IMR-90 (cell line): ENCODE results near the gene CDK7. TPM values are rescaled to one million over a fixed set of nuclear protein-coding genes. Genes with fewer than 3 reads are reported as not detected.
A peak's percentile ranks its signal among the peaks of the same experiment; 100 is the strongest.

Experiments used
- ATAC-seq: fragments of 200-7000 bp; cut with Tn5 transposase; 2 replicates; pipeline ENCODE4 v1.9.1; 2020; ENCODE audit warnings: low read depth, mild to moderate bottlenecking, moderate library complexity
- BruUV-seq: library from RNA; stranded (reverse); fragments of 400-500 nt; replicated peaks from 2 replicates; lab custom pipeline; 2021; lab: Mats Ljungman, UMichigan
- CTCF ChIA-PET: fragments of 300-600 bp; formaldehyde crosslinking; extraction: SDS; loops from one replicate; lab custom pipeline; 2021; ENCODE audit warnings: antibody characterized with exemption; lab: Yijun Ruan, JAX
- POLR2A ChIA-PET: fragments of 300-600 bp; sonication (Branson Sonifier 250); formaldehyde crosslinking; loops from one replicate; lab custom pipeline; 2022; ENCODE audit warnings: antibody characterized with exemption; ENCODE audit not compliant: unreplicated experiment; lab: Charles Lee
- DNase-seq: peaks from one replicate; pipeline ENCODE4 v3.0.0; 2013
- H2AFZ ChIP-seq: replicated peaks from 2 replicates; pipeline ENCODE3; 2013; ENCODE audit warnings: low read length, mild to moderate bottlenecking; ENCODE audit not compliant: poor library complexity
- H2AK5ac ChIP-seq: 2 replicates; pipeline ENCODE4 v1.6.1; 2013; ENCODE audit warnings: low read depth, low read length, inconsistent platforms
- H2AK9ac ChIP-seq: replicated peaks from 2 replicates; pipeline ENCODE3; 2013; ENCODE audit warnings: mild to moderate bottlenecking, low read depth, low read length, moderate library complexity; ENCODE audit not compliant: poor library complexity
- H2BK120ac ChIP-seq: 2 replicates; pipeline ENCODE4 v1.6.1; 2013; ENCODE audit warnings: low read depth, low read length, inconsistent platforms
- H2BK15ac ChIP-seq: 3 replicates; pipeline ENCODE4 v1.6.1; 2013; ENCODE audit warnings: low read depth, low read length, inconsistent platforms
- H2BK20ac ChIP-seq: 2 replicates; pipeline ENCODE4 v1.6.1; 2013; ENCODE audit warnings: low read depth, mild to moderate bottlenecking, inconsistent platforms, low read length, moderate library complexity
- H2BK5ac ChIP-seq: 2 replicates; pipeline ENCODE4 v1.6.1; 2013; ENCODE audit warnings: mild to moderate bottlenecking, low read depth, low read length, inconsistent platforms; ENCODE audit not compliant: poor library complexity, severe bottlenecking
- H3K14ac ChIP-seq: replicated peaks from 2 replicates; pipeline ENCODE4 v1.6.1; 2013; ENCODE audit warnings: low read depth, low read length, inconsistent platforms
- H3K18ac ChIP-seq: 2 replicates; pipeline ENCODE4 v1.6.1; 2013; ENCODE audit warnings: low read depth, low read length, control low read depth
- H3K23ac ChIP-seq: 2 replicates; pipeline ENCODE4 v1.6.1; 2013; ENCODE audit warnings: low read depth, low read length, inconsistent platforms
- H3K27ac ChIP-seq: 2 replicates; pipeline ENCODE4 v1.5.1; 2013; ENCODE audit warnings: mild to moderate bottlenecking, control low read depth, low read length; ENCODE audit not compliant: insufficient read depth
- H3K27me3 ChIP-seq: 2 replicates; pipeline ENCODE4 v1.6.1; 2013; ENCODE audit warnings: low read length; ENCODE audit not compliant: control insufficient read depth, insufficient read depth
- H3K36me3 ChIP-seq: 2 replicates; pipeline ENCODE4 v1.6.1; 2013; ENCODE audit warnings: low read length, mixed read lengths; ENCODE audit not compliant: control insufficient read depth, insufficient read depth
- H3K4ac ChIP-seq: 2 replicates; pipeline ENCODE4 v1.6.1; 2013; ENCODE audit warnings: low read depth, low read length, inconsistent platforms
- H3K4me1 ChIP-seq: 2 replicates; pipeline ENCODE4 v1.6.1; 2013; ENCODE audit warnings: low read length, mixed read lengths; ENCODE audit not compliant: control insufficient read depth, insufficient read depth
- H3K4me2 ChIP-seq: 2 replicates; pipeline ENCODE4 v1.6.1; 2013; ENCODE audit warnings: low read depth, mild to moderate bottlenecking, control low read depth, low read length, moderate library complexity
- H3K4me3 ChIP-seq: 2 replicates; pipeline ENCODE4 v1.5.1; 2013; ENCODE audit warnings: low read depth, mild to moderate bottlenecking, control low read depth, low read length, moderate library complexity; ENCODE audit not compliant: insufficient read depth
- H3K56ac ChIP-seq: 2 replicates; pipeline ENCODE4 v1.6.1; 2013; ENCODE audit warnings: low read length, inconsistent platforms; ENCODE audit not compliant: insufficient read depth; ENCODE audit errors: extremely low read depth
- H3K79me1 ChIP-seq, 2 experiments: 2 replicates each; pipeline ENCODE4 v1.6.1; 2013; ENCODE audit warnings: low read length in 2 of 2, inconsistent platforms in 1 of 2, low read depth in 1 of 2
- H3K9ac ChIP-seq: 2 replicates; pipeline ENCODE4 v1.6.1; 2013; ENCODE audit warnings: low read depth, low read length, control low read depth
- H3K9me1 ChIP-seq: 2 replicates; pipeline ENCODE4 v1.6.1; 2013; ENCODE audit warnings: low read length, inconsistent platforms; ENCODE audit not compliant: insufficient read depth
- H3K9me3 ChIP-seq: 2 replicates; pipeline ENCODE4 v1.6.1; 2013; ENCODE audit warnings: low read length; ENCODE audit not compliant: control insufficient read depth, insufficient read depth
- H4K20me1 ChIP-seq: 2 replicates; pipeline ENCODE4 v1.6.1; 2013; ENCODE audit warnings: low read length, inconsistent platforms; ENCODE audit not compliant: insufficient read depth
- H4K5ac ChIP-seq: 2 replicates; pipeline ENCODE4 v1.6.1; 2013; ENCODE audit warnings: mild to moderate bottlenecking, low read depth, low read length, control low read depth
- H4K8ac ChIP-seq, 2 experiments: 2 replicates each; pipeline ENCODE4 v1.6.1; 2013; ENCODE audit warnings: low read depth in 2 of 2, low read length in 2 of 2, control low read depth in 1 of 2, inconsistent platforms in 1 of 2
- H4K91ac ChIP-seq: 2 replicates; pipeline ENCODE4 v1.6.1; 2013; ENCODE audit warnings: low read depth, low read length, inconsistent platforms; ENCODE audit not compliant: insufficient read depth
- BHLHE40 ChIP-seq: fragments of 150-350 bp; IDR thresholded peaks from 2 replicates; pipeline ENCODE4 v1.6.1; 2016; ENCODE audit warnings: mild to moderate bottlenecking, low read depth, low read length
- CEBPB ChIP-seq: IDR thresholded peaks from 2 replicates; pipeline ENCODE4 v1.6.1; 2012; ENCODE audit warnings: low read depth, low read length, improper control_type of control experiment
- MAFK ChIP-seq: IDR thresholded peaks from 2 replicates; pipeline ENCODE4 v1.6.1; 2012; ENCODE audit warnings: low read depth, low read length, improper control_type of control experiment
- MAZ ChIP-seq: IDR thresholded peaks from 2 replicates; pipeline ENCODE4 v1.6.1; 2012; ENCODE audit warnings: low read depth, mild to moderate bottlenecking, low read length, improper control_type of control experiment, moderate library complexity, borderline replicate concordance
- MXI1 ChIP-seq: IDR thresholded peaks from 2 replicates; pipeline ENCODE4 v1.6.1; 2012; ENCODE audit warnings: low read depth, mild to moderate bottlenecking, low read length, moderate library complexity, borderline replicate concordance
- POLR2A ChIP-seq: IDR thresholded peaks from 2 replicates; pipeline ENCODE4 v1.6.1; 2012; ENCODE audit warnings: mild to moderate bottlenecking, low read depth, low read length
- RAD21 ChIP-seq: IDR thresholded peaks from 2 replicates; pipeline ENCODE4 v1.6.1; 2012; ENCODE audit warnings: low read length, improper control_type of control experiment
- RCOR1 ChIP-seq: IDR thresholded peaks from 2 replicates; pipeline ENCODE4 v1.6.1; 2012; ENCODE audit warnings: mild to moderate bottlenecking, low read length, improper control_type of control experiment; ENCODE audit not compliant: insufficient replicate concordance
- RFX5 ChIP-seq: IDR thresholded peaks from 2 replicates; pipeline ENCODE4 v1.8.0; 2012; ENCODE audit warnings: low read depth, mild to moderate bottlenecking, low read length, moderate library complexity
- WGBS, 2 experiments: methylation state at CpG; one replicate each; pipeline versions ENCODE4 v1.1.5 to v1.1.7; 2013; ENCODE audit warnings: missing lambda C conversion rate in 2 of 2; ENCODE audit not compliant: insufficient read length in 1 of 2; ENCODE audit errors: extremely low coverage in 2 of 2; 5-methylcytosine and 5-hydroxymethylcytosine counted together
- dilution Hi-C: fragments of 300-500 bp; cut with HindIII; formaldehyde crosslinking; loops from one replicate; pipeline ENCODE4 v1.14.3; 2018; ENCODE audit warnings: low sequenced_read_pairs; ENCODE audit not compliant: unreplicated experiment
- in situ Hi-C: fragments of 300-500 bp; cut with MboI; formaldehyde crosslinking; loops from 3 replicates; pipeline ENCODE4 v1.14.3; 2019; ENCODE audit warnings: low sequenced_read_pairs, inconsistent platforms, mixed read lengths
- intact Hi-C: fragments of 100-400 bp; cut with micrococcal nuclease; formaldehyde crosslinking; loops from 2 replicates; pipeline ENCODE4 v1.10.0; 2022
- polyA plus RNA-seq, 3 experiments: library from polyadenylated mRNA; depleted of rRNA; stranded (reverse); fragments of >200 nt; gene quantifications; 2 replicates each; pipeline ENCODE4 v1.2.3, GENCODE V29; 2012; ENCODE audit warnings: low replicate concordance in 1 of 3
- total RNA-seq: library from RNA; depleted of rRNA; stranded (reverse); fragments of >200 nt; gene quantifications from 2 replicates; pipeline ENCODE4 v1.2.3, GENCODE V29; 2012
- TF ChIP-seq, protein P1 (sequence below): fragments of 150-350 bp; IDR thresholded peaks from 2 replicates; pipeline ENCODE4 v1.6.1; 2017; ENCODE audit warnings: mild to moderate bottlenecking, antibody characterized with exemption, low read length, low read depth
- TF ChIP-seq, protein P2 (sequence below): fragments of 150-350 bp; IDR thresholded peaks from 2 replicates; pipeline ENCODE4 v1.6.1; 2016; ENCODE audit warnings: low read depth, mild to moderate bottlenecking, low read length, moderate library complexity, borderline replicate concordance
- TF ChIP-seq, protein P3 (sequence below): conservative IDR thresholded peaks from 2 replicates; pipeline ENCODE4 v1.5.1; 2012; ENCODE audit warnings: mild to moderate bottlenecking, low read depth, low read length, improper control_type of control experiment

CDK7 gene
- total and polyA plus RNA-seq, 2 of the 4 experiments (the other 2 are of a cell fraction) = 59.8 to 65.6 TPM

DNA sequence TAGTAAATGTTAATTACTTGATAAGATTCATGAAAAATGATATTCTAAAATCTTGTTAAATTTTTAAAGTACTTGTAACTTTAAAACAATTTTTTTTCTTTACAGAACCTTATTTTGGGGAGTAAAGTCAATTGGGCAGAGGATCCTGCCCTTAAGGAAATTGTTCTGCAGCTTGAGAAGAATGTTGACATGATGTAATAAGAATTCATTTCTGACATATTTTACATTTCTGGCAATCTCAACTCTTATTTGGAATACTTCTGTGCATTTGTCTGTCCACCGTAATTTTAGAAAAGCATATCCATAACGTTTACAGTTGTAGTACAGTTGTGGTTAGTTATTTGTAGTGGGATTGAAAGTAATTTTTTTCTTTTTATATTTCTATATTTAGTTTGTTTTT lies 25.1 kb upstream of the CDK7 start:
- H3K9me1 ChIP-seq = no peaks in the 10 kb centered on the region
- H2BK15ac ChIP-seq = no peak overlapping the region
- H2AK5ac ChIP-seq = no peak overlapping the region
- H2AFZ ChIP-seq = no peak overlapping the region
- H2BK20ac ChIP-seq = no peak overlapping the region
- H3K9ac ChIP-seq = no peak overlapping the region
- no peak overlapping the region for H3K4me3 ChIP-seq
- no peak overlapping the region for H2AK9ac ChIP-seq
- no peaks in the 10 kb centered on the region for H4K20me1 ChIP-seq
- intact Hi-C loops (no loop called here), in situ Hi-C loops (no loop called here), dilution Hi-C loops (no loop called here)
- no peak overlapping the region for H3K23ac ChIP-seq
- H3K79me1 ChIP-seq = no peaks in the 10 kb centered on the region
- ATAC-seq (peak; percentile 58), DNase-seq (peak; percentile 42)
- H2BK5ac ChIP-seq = peak overlapping the region; percentile 66
- H4K8ac ChIP-seq = no peak overlapping the region
- H3K27ac ChIP-seq = peak overlapping the region; percentile 66; the same call in 1 of the 2 replicates
- no TSS peak for BruUV-seq
- peaks cover 6% of the 10 kb centered on the region for H3K4me1 ChIP-seq
- CTCF ChIA-PET = interaction anchor here (0.6 kb wide), 2 partner anchors 15 to 89 kb away, joined by 3 to 4 read pairs; no protein-coding TSS in a partner anchor
- WGBS, 2 experiments = no CpG with 5 or more reads among the region's 2 CpGs
- TF ChIP-seq RFX5 (no peak), RAD21 (no peak), POLR2A (no peak), MAZ (no peak), MXI1 (no peak), MAFK (no peak), CEBPB (no peak), BHLHE40 (no peak), RCOR1 (no peak)
- TF ChIP-seq, protein P1, sequence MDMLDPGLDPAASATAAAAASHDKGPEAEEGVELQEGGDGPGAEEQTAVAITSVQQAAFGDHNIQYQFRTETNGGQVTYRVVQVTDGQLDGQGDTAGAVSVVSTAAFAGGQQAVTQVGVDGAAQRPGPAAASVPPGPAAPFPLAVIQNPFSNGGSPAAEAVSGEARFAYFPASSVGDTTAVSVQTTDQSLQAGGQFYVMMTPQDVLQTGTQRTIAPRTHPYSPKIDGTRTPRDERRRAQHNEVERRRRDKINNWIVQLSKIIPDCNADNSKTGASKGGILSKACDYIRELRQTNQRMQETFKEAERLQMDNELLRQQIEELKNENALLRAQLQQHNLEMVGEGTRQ = no peak
- TF ChIP-seq, protein P2, sequence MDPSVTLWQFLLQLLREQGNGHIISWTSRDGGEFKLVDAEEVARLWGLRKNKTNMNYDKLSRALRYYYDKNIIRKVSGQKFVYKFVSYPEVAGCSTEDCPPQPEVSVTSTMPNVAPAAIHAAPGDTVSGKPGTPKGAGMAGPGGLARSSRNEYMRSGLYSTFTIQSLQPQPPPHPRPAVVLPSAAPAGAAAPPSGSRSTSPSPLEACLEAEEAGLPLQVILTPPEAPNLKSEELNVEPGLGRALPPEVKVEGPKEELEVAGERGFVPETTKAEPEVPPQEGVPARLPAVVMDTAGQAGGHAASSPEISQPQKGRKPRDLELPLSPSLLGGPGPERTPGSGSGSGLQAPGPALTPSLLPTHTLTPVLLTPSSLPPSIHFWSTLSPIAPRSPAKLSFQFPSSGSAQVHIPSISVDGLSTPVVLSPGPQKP = no peak
- TF ChIP-seq, protein P3, sequence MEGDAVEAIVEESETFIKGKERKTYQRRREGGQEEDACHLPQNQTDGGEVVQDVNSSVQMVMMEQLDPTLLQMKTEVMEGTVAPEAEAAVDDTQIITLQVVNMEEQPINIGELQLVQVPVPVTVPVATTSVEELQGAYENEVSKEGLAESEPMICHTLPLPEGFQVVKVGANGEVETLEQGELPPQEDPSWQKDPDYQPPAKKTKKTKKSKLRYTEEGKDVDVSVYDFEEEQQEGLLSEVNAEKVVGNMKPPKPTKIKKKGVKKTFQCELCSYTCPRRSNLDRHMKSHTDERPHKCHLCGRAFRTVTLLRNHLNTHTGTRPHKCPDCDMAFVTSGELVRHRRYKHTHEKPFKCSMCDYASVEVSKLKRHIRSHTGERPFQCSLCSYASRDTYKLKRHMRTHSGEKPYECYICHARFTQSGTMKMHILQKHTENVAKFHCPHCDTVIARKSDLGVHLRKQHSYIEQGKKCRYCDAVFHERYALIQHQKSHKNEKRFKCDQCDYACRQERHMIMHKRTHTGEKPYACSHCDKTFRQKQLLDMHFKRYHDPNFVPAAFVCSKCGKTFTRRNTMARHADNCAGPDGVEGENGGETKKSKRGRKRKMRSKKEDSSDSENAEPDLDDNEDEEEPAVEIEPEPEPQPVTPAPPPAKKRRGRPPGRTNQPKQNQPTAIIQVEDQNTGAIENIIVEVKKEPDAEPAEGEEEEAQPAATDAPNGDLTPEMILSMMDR = no peak
- H3K9me3 ChIP-seq = no peaks in the 10 kb centered on the region
- no peak overlapping the region for H3K4me2 ChIP-seq
- H3K14ac ChIP-seq = no peak overlapping the region
- no peak overlapping the region; the same call in 1 of the 2 replicates for H4K5ac ChIP-seq
- POLR2A ChIA-PET = no interaction called here
- H3K36me3 ChIP-seq = no peaks in the 10 kb centered on the region
- H2BK120ac ChIP-seq = no peak overlapping the region
- no peak overlapping the region for H4K91ac ChIP-seq
- no peaks in the 10 kb centered on the region for H3K27me3 ChIP-seq
- H3K18ac ChIP-seq = no peak overlapping the region
- no peak overlapping the region for H3K4ac ChIP-seq
- no peak overlapping the region for H3K56ac ChIP-seq
